CD4-positive, alpha-beta T cell treated with Interleukin-6 at 100 ng/mL for 8 hours (primary cell): ENCODE measurements around the gene RECQL.
"Not testable (repeated sequence)": the region's sequence is repeated elsewhere in the genome, so short reads cannot be mapped to it uniquely, and the experiment has no call there.

Experiments used
- DNase-seq: peaks from one replicate; pipeline ENCODE4 v3.0.0-alpha.2; 2020; ENCODE audit warnings: mixed read lengths, low spot score

RECQL gene

DNA sequence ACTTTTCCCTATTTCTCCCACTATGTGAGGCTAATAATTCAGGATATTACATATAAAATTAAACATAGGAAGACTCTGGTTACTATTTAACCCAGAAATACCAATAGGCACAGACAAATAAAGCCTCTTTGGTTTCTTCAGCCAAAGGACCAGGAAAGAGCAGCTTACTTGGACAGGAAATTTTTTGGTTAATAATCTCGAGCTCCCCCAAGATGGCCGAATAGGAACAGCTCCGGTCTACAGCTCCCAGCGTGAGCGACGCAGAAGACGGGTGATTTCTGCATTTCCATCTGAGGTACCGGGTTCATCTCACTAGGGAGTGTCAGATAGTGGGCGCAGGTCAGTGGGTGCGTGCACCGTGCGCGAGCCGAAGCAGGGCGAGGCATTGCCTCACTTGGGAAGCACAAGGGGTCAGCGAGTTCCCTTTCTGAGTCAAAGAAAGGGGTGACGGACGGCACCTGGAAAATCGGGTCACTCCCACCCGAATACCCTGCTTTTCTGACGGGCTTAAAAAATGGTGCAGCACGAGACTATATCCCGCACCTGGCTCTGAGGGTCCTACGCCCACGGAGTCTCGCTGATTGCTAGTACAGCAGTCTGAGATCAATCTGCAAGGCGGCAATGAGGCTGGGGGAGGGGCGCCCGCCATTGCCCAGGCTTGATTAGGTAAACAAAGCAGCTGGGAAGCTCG lies 82.3 kb downstream of the RECQL start:
- not testable (repeated sequence) for DNase-seq
